HG02571 (cell line): Measurements from ENCODE around the gene IL17RC.
"Not testable (repeated sequence)": the region's sequence is repeated elsewhere in the genome, so short reads cannot be mapped to it uniquely, and the experiment has no call there.

Experiments
- ATAC-seq: cut with Tn5 transposase; IDR thresholded peaks from one replicate; pipeline ENCODE4 v1.9.1; 2021; ENCODE audit warnings: mild to moderate bottlenecking, moderate library complexity; ENCODE audit not compliant: unreplicated experiment

IL17RC gene

DNA sequence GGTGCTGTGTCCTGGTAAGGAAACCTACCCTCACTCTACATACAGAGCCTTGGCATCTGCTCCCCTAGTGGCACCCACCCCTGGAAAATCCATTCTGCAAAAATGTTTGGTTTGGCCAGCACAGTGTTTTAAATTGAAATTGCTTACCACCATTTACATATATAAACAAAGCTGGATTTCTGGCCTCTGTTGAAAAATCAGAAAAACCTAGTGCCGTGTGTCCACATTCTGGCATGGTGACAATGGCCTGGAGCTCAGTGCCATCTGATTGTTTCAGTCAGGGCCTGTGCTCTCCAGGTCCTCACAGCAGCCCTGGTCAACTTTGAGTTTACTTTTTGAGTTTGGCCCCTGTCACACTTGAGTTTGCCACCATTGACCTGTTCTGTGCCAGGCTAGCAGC is 2.9 kb upstream of the IL17RC start:
- no peak for ATAC-seq

DNA sequence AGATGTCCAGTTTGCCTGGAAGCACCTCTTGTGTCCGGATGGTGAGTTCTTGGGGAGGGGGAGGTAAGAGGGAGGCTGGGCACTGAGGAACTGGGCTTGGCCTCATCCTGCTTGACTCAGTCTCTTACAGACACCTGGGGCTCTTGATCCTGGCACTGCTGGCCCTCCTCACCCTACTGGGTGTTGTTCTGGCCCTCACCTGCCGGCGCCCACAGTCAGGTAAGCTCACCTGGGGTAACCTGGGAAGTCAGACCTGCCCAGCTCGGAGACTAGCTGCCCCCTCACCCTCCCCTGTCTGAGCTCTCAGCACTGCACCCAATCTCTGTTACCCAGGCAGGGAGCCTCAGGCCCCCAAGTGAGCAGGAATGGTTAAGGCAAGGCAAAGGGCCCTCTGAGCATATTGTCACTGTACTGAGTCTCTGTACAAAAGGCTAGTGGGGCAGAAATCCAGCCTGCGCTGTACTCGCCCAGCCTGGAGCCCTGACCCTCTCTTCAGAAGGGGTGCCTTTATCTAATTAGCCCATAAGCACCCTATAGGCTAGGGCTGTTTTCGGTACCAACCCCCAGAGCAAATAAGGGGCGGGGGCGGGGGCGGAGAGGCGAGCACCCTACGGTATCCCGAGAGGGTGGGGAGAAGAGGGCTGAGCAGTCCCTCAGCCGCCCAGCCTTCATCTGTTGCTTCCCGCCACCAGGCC is 2.2 kb upstream of the IL17RC start:
- ATAC-seq = no peak

DNA sequence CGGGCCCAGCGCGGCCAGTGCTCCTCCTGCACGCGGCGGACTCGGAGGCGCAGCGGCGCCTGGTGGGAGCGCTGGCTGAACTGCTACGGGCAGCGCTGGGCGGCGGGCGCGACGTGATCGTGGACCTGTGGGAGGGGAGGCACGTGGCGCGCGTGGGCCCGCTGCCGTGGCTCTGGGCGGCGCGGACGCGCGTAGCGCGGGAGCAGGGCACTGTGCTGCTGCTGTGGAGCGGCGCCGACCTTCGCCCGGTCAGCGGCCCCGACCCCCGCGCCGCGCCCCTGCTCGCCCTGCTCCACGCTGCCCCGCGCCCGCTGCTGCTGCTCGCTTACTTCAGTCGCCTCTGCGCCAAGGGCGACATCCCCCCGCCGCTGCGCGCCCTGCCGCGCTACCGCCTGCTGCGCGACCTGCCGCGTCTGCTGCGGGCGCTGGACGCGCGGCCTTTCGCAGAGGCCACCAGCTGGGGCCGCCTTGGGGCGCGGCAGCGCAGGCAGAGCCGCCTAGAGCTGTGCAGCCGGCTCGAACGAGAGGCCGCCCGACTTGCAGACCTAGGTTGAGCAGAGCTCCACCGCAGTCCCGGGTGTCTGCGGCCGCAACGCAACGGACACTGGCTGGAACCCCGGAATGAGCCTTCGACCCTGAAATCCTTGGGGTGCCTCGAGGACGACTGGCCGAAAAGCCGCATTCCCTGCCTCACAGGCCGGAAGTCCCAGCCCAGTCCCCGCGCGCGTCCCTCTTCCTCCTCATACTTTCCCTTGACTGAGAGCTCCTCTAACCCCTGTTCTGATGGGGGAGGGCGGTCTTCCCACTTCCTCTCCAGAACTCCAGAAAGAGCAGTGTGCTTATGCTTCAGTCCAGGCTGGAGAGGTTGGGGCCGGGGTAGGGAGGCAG is 1.4 kb upstream of the IL17RC start:
- no peak for ATAC-seq

GRCh38 chr3:9916346-9916733 is 558 bp upstream of the IL17RC start:
- ATAC-seq = no peak

- no peak for ATAC-seq
Observed at GRCh38 chr3:9917820-9918219, 922 bp downstream of the IL17RC start.

DNA sequence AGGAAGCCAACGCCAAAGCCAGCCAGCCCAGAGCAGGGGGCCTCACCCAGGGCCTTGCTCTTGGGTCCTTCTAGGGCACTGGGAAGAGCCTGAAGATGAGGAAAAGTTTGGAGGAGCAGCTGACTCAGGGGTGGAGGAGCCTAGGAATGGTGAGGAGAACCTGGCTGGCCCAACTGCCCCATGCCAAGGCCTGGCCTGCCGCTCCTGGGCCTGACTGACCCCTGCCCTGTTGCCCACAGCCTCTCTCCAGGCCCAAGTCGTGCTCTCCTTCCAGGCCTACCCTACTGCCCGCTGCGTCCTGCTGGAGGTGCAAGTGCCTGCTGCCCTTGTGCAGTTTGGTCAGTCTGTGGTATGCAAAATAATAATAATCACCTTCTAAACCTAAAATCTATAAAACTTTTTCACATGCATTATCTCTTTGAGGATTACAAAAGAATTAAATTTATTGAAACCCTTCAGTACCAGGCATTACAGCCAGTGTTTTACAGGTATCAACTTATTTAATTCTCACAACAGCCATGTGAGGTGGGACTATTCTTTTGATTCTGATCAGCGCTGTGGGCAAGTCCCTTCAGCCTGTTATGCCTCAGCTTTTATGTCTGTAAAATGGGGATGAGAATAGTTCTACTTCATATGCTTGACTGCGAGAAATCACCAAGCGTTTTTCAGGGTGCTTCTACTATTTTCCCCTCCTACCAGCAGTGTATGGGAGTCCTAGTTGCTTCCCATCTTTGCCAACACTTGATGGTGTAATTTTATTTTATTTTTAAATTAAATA is 1.6 kb downstream of the IL17RC start:
- ATAC-seq = no peak

GRCh38 chr3:9928158-9928557 is 11.3 kb downstream of the IL17RC start:
- ATAC-seq = no peak

GRCh38 chr3:9930804-9931418 is 14.0 kb downstream of the IL17RC start:
- no peak for ATAC-seq

- no peak for ATAC-seq
Observed at GRCh38 chr3:9932535-9932842, 15.6 kb downstream of the IL17RC start.

- peak; percentile 59 for ATAC-seq
Observed at GRCh38 chr3:9932843-9933560, 16.1 kb downstream of the IL17RC start.

DNA sequence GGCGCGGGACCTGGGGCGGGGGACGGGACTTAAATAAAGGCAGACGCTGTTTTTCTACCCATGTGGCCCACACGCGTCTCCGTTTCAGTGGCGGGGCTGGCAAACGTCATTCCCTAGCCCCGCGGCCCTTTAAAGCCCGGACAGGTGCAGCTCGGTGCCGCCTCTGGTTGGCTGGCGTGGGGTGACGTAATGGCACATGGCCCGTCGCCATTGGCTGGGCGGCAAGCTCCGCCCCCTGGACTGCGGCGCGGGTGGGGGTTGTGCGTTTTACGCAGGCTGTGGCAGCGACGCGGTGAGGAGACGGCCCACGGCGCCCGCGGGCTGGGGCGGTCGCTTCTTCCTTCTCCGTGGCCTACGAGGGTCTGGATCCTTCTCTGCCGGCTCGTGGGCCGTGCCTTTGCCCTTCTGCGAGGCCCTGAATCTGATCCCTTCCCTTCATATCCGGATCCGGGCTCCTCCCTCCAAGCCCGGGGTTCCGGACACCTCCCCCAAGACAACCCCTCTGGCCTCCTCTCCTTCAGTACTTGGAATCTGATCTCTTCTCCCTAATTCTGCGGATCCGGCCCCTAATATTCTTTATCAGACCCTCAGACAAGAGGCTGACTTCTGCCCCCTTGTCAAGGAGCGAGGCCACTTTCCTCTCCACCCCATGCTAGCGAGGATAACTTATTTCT is 16.8 kb downstream of the IL17RC start, which contains the start of gene CRELD1:
Gene CRELD1 (plus strand): TSS at position 274 of the 674 bp plus-strand sequence. CDS start 605 bp downstream, outside the sequence.
- ATAC-seq = peak; percentile 86

DNA sequence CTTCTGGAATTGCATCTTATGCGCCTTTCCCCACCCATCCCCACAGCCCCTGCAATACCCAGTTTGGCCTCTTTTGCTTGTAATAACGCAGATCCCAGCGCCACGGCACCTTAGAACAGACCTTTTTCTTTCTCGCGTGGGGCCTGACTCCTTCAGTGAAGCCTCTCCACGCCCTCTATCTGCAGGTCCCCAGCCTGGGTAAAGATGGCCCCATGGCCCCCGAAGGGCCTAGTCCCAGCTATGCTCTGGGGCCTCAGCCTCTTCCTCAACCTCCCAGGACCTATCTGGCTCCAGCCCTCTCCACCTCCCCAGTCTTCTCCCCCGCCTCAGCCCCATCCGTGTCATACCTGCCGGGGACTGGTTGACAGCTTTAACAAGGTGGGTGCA is 17.3 kb downstream of the IL17RC start:
- no peak for ATAC-seq

DNA sequence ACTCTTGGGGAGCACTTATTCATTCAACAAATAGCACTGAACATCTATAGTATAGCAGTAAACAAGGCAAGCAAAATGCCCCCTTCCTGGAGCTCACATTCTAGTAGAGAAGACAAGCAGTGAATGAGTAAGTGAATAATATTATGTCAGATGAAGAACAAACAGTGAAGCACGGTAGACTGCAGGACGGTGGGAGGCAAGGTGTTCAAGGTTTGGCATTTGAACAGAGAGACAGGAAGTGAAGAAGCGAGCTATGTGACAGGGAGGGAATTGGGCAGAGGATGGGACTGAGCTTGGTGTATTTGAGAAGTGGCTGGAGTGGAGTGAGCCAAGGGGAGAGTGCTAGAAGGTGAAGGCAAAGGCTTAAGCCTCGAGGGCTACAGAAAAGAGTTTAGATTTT is 18.1 kb downstream of the IL17RC start:
- no peak for ATAC-seq

- ATAC-seq = no peak
Observed at GRCh38 chr3:9935966-9936510, 19.1 kb downstream of the IL17RC start.

DNA sequence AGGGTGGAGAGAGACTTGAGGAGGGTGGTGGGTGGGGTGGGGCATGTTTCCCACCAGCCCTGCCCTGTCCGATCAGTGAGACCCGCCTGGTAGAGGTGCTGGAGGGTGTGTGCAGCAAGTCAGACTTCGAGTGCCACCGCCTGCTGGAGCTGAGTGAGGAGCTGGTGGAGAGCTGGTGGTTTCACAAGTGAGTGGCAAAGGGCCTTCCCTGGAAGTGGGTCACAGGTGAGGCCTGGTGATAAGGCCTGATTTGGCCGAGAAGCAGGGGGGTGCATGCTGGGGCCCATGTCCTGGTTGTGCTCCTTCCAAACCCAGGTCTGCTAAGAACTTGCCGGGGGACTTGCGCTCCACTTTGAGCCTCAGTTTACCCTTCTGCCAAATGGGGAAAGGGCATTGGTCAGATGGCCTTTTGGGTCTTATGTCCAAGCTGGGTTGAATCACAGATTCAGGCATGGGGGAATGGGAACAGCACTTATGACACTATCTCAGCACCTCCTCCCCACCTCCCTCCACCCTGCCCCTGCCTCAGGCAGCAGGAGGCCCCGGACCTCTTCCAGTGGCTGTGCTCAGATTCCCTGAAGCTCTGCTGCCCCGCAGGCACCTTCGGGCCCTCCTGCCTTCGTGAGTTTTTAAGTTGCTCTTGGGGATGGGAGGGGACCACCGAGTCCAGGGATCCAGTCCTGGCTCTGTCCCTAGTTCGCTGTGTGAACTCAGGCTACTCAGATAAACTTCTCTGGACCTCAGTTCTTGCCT is 20.8 kb downstream of the IL17RC start:
- ATAC-seq = no peak

GRCh38 chr3:9938966-9939365 is 22.1 kb downstream of the IL17RC start:
- ATAC-seq = no peak

GRCh38 chr3:9939906-9940305 is 23.0 kb downstream of the IL17RC start:
- not testable (repeated sequence) for ATAC-seq

- no peak for ATAC-seq
Observed at GRCh38 chr3:9940746-9941145, 23.8 kb downstream of the IL17RC start.

DNA sequence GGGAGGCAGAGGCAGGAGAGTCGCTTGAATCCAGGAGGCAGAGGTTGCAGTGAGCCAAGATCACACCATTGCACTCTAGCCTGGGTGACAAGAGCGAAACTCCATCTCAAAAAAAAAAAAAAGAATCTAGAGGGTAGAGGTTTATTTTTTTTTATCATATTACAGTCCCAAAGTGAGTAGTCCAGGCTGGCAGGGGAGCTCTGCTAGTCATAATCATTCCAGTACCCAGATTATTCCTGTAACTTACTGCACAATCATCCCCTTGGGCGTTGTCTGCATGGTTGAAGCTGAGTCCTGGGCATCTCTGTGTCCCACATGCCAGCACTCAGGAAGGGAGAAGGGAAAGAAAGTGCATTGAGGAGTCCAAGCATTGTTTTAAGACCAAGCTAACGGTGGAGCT is 25.3 kb downstream of the IL17RC start:
- no peak for ATAC-seq
